Measurements from ENCODE around the gene CXCR3. TPM values are rescaled to one million over a fixed set of nuclear protein-coding genes. Genes with fewer than 3 reads are reported as not detected.
A peak's percentile ranks its signal among the peaks of the same experiment; 100 is the strongest.

CXCR3 gene
- total and polyA plus RNA-seq, 12 donors: 0.20 to 1.6 (median 0.39) TPM; not detected in 4

DNA sequence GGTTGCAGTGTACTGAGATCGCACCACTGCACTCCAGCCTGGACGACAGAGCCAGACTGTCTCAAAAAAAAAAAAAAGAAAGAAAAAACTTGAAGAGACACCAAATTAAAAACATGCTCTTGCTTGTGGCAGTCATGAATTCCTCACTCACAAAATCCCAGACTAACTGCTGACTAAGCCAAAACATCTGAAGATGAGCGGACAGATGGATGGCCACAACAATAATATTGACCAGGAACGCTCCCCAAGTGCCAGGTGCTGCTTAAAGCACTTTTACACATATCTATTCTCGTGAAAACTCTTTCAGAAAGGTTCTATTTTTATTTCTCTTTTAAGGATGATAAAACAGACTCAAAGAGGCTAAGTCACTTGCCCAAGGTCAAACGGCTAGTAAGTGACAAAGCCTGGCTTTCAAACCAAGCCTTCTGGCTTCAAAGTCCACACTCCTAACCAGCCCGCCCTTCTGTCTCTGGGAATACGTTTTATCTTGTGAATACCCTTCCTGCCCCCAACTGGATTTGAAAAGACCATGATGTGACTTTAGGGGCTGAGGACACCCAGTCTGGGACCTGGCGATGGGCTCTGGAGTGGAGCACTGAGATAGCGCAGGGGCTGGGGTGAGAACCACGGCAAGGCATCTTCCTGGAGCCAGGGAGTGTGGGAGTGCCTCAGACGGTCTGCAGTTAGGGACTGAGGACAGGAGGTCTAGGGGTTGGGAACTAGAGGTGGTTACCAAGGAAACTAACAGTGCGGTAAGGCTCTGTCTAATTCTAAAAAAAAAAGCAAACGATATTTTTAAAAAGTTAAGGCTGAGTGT is 9.5 kb upstream of the CXCR3 start:
- Histone ChIP-seq H3K27me3 (peaks cover 6% of the 10 kb centered on the region), H3K9me3 (replicated peaks in 1 of 3) (no peaks in the 10 kb centered on the region), H3K4me1 (replicated peaks in 1 of 2) (peaks cover 0 to 3% of the 10 kb centered on the region in 2 donors), H3K4me3 (no peak overlapping the region), H3K27ac (no peak overlapping the region), H3K36me3 (replicated peaks in 1 of 2) (no peaks in the 10 kb centered on the region)
- intact Hi-C loops (cut with DNase I): no loop called here
- 66 to 77% (median 70%) methylated on average over 14 of the region's 14 CpGs for WGBS, 4 donors
- peak in 1 of 7 donors; percentile 19 for DNase-seq
- no peak for TF ChIP-seq POLR2A (IDR thresholded peaks at IDR 0.05)
- TF ChIP-seq, protein P1, sequence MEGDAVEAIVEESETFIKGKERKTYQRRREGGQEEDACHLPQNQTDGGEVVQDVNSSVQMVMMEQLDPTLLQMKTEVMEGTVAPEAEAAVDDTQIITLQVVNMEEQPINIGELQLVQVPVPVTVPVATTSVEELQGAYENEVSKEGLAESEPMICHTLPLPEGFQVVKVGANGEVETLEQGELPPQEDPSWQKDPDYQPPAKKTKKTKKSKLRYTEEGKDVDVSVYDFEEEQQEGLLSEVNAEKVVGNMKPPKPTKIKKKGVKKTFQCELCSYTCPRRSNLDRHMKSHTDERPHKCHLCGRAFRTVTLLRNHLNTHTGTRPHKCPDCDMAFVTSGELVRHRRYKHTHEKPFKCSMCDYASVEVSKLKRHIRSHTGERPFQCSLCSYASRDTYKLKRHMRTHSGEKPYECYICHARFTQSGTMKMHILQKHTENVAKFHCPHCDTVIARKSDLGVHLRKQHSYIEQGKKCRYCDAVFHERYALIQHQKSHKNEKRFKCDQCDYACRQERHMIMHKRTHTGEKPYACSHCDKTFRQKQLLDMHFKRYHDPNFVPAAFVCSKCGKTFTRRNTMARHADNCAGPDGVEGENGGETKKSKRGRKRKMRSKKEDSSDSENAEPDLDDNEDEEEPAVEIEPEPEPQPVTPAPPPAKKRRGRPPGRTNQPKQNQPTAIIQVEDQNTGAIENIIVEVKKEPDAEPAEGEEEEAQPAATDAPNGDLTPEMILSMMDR (IDR thresholded peaks at IDR 0.05): no peak

DNA sequence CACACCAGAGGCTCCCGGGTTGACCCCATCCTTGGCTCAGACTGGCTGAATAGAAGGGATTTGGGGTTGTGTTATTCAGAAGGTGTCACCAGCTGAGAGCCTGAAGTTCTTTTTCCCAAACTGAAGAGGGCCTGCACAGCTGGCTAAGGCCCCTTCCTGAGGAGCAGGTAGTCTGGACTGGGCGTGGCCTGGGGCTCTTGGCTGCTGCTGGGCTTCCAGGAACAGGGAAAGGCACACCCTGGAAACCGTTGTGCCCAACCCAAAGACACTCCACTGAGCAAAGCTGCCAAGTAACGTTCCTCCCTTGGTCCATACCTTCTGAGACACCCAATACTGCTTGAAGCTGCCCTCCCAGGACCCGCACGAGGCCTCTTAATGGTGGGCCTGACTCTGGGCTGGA is 8.3 kb upstream of the CXCR3 start:
- intact Hi-C loops (cut with DNase I): no loop called here
- Histone ChIP-seq H3K4me3 (no peak overlapping the region), H3K9me3 (replicated peaks in 1 of 3) (no peaks in the 10 kb centered on the region), H3K4me1 (replicated peaks in 1 of 2) (peaks cover 0 to 4% of the 10 kb centered on the region in 2 donors), H3K27me3 (peaks cover 11% of the 10 kb centered on the region), H3K36me3 (replicated peaks in 1 of 2) (no peaks in the 10 kb centered on the region), H3K27ac (no peak overlapping the region)
- DNase-seq: no peak
- TF ChIP-seq, protein P1 (IDR thresholded peaks at IDR 0.05): no peak
- TF ChIP-seq POLR2A (IDR thresholded peaks at IDR 0.05): no peak
- WGBS, 4 donors: 79 to 100% (median 89%) methylated on average over 2 to 6 of the region's 6 CpGs

DNA sequence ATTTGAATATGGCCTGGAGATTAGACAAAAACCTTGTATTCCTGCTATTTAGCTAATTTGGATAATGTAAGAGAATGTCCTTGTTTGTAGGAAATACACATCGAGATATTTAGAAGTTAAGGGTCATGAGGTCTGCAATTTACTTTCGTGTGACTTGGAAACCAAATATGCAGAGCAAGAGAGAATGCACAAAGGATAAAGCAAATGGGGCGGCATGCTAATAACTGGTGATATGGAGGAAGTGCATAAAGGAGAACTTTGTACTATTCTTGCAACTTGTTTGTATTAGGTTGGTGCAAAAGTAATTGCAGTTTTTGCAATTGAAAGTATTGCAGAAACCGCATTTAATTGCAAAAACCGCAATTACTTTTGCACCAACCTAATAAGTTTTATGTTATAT is 7.2 kb upstream of the CXCR3 start:
- no peaks in the 10 kb centered on the region for H3K36me3 ChIP-seq (replicated peaks in 1 of 2)
- H3K27me3 ChIP-seq: peaks cover 11% of the 10 kb centered on the region
- H3K4me3 ChIP-seq: no peak overlapping the region
- no peak overlapping the region for H3K27ac ChIP-seq
- intact Hi-C loops (cut with DNase I): no loop called here
- DNase-seq: no peak
- H3K4me1 ChIP-seq (replicated peaks in 1 of 2): peaks cover 0 to 4% of the 10 kb centered on the region in 2 donors
- no peak for TF ChIP-seq POLR2A (IDR thresholded peaks at IDR 0.05)
- TF ChIP-seq, protein P1 (IDR thresholded peaks at IDR 0.05): no peak
- WGBS, 4 donors: 81 to 88% (median 87%) methylated on average over 5 of the region's 5 CpGs
- no peaks in the 10 kb centered on the region for H3K9me3 ChIP-seq (replicated peaks in 1 of 3)

DNA sequence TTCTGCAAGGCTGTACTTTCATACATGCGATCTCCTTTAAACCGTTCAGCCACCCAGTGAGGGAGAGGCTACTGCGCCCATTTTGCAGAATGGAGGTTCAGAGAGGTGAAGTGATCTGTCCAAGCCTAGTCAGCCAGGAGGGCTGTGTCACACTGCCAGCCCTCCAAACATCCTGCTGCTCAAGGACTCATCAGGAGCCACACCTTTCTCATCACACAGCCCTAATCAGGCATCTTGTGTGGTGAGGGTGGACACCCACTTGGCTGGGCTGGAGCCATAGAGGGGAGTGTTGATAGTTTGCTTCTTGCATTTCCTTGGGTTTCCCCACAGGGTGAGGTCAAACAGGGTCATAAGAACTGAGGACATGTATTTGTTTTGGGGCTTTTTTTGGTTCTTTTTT is 5.4 kb upstream of the CXCR3 start:
- no peaks in the 10 kb centered on the region for H3K36me3 ChIP-seq (replicated peaks in 1 of 2)
- H3K27me3 ChIP-seq: peaks cover 11% of the 10 kb centered on the region
- no peak for DNase-seq
- H3K4me3 ChIP-seq: no peak overlapping the region
- TF ChIP-seq POLR2A (IDR thresholded peaks at IDR 0.05): no peak
- TF ChIP-seq, protein P1 (IDR thresholded peaks at IDR 0.05): no peak
- H3K27ac ChIP-seq: no peak overlapping the region
- H3K4me1 ChIP-seq (replicated peaks in 1 of 2): peaks cover 0 to 4% of the 10 kb centered on the region in 2 donors
- no peaks in the 10 kb centered on the region for H3K9me3 ChIP-seq (replicated peaks in 1 of 3)
- intact Hi-C loops (cut with DNase I): no loop called here
- WGBS, 4 donors: 88 to 95% (median 94%) methylated on average over 3 of the region's 3 CpGs

All from adrenal gland (tissue), 12 donors.